Activated T-cell treated with anti-CD3 and anti-CD28 coated beads for 24 hours (primary cell): ENCODE data around the gene BAD.
A peak's percentile ranks its signal among the peaks of the same experiment; 100 is the strongest.
"Not testable (repeated sequence)": the region's sequence is repeated elsewhere in the genome, so short reads cannot be mapped to it uniquely, and the experiment has no call there.

Experiments used
- DNase-seq: peaks from one replicate; pipeline ENCODE4 v3.0.0-alpha.2; 2020; ENCODE audit warnings: low read depth

BAD gene

GRCh38 chr11:64314805-64315561, 30.5 kb upstream of the BAD start:
- no peak for DNase-seq

GRCh38 chr11:64314146-64314804, 29.8 kb upstream of the BAD start:
- DNase-seq, result no peak

GRCh38 chr11:64313491-64314145, 29.2 kb upstream of the BAD start:
- DNase-seq, result no peak

- DNase-seq, result no peak
Observed at GRCh38 chr11:64312947-64313346, 28.5 kb upstream of the BAD start.

GRCh38 chr11:64307795-64308194, 23.3 kb upstream of the BAD start:
- DNase-seq, result not testable (repeated sequence)

- DNase-seq, result no peak
Observed at GRCh38 chr11:64306876-64307622, 22.6 kb upstream of the BAD start.

GRCh38 chr11:64306563-64306875, 22.1 kb upstream of the BAD start:
- DNase-seq, result no peak

GRCh38 chr11:64305691-64306562, 21.5 kb upstream of the BAD start:
- DNase-seq, result peak; percentile 62

GRCh38 chr11:64305075-64305690, 20.7 kb upstream of the BAD start, which contains the start of gene ESRRA:
Gene ESRRA (plus strand): TSS chr11:64305524. CDS start chr11:64307180, 1,656 bp downstream.
- peak; percentile 99 for DNase-seq

GRCh38 chr11:64304316-64305072, 20.0 kb upstream of the BAD start:
- peak; percentile 88 for DNase-seq

GRCh38 chr11:64304032-64304315, 19.5 kb upstream of the BAD start:
- no peak for DNase-seq

GRCh38 chr11:64303109-64304031, 18.9 kb upstream of the BAD start:
- no peak for DNase-seq

- DNase-seq, result no peak
Observed at GRCh38 chr11:64299847-64300648, 15.6 kb upstream of the BAD start, which contains the start of gene CATSPERZ. Gene CATSPERZ (plus strand): TSS chr11:64300358. CDS start chr11:64300411, 53 bp downstream.

- no peak for DNase-seq
Observed at GRCh38 chr11:64298966-64299846, 14.7 kb upstream of the BAD start.

GRCh38 chr11:64297699-64298358, 13.4 kb upstream of the BAD start:
- DNase-seq, result no peak

- no peak for DNase-seq
Observed at GRCh38 chr11:64296830-64297698, 12.6 kb upstream of the BAD start.
